Left lung (tissue), 10 donors: ENCODE data around the gene ENPP6. TPM values are rescaled to one million over a fixed set of nuclear protein-coding genes. Genes with fewer than 3 reads are reported as not detected.
A peak's percentile ranks its signal among the peaks of the same experiment; 100 is the strongest.

Source experiments
- ATAC-seq: fragments of 200-7000 bp; cut with Tn5 transposase; one replicate; pipeline ENCODE4 v1.9.1; 2020; ENCODE audit warnings: moderate library complexity
- DNase-seq, 4 donors: peaks; one replicate each; pipeline ENCODE4 v3.0.0-alpha.2; 2013 to 2020
- H3K27ac ChIP-seq, 2 donors: fragments of 200-600 bp; sonication (generic) in 1 of 2; one replicate each; pipeline versions ENCODE4 v1.5.0 to v1.8.0; 2020 to 2021
- H3K27me3 ChIP-seq, 2 donors: fragments of 200-600 bp; sonication (generic) in 1 of 2; one replicate each; pipeline versions ENCODE4 v1.5.0 to v1.8.0; 2020 to 2021
- H3K36me3 ChIP-seq, 2 donors: fragments of 200-600 bp; sonication (generic) in 1 of 2; one replicate each; pipeline versions ENCODE4 v1.5.0 to v1.8.0; 2020 to 2021
- H3K4me1 ChIP-seq, 2 donors: fragments of 200-600 bp; one replicate each; pipeline ENCODE4 v1.8.0; 2021
- H3K4me3 ChIP-seq, 2 donors: fragments of 200-600 bp; sonication (generic) in 1 of 2; one replicate each; pipeline versions ENCODE4 v1.5.0 to v1.8.0; 2020 to 2021; ENCODE audit warnings: mild to moderate bottlenecking in 1 of 2
- H3K9me3 ChIP-seq, 2 donors: fragments of 200-600 bp; sonication (generic) in 1 of 2; one replicate each; pipeline versions ENCODE4 v1.5.0 to v1.8.0; 2020 to 2021
- intact Hi-C, 2 donors: fragments of 100-400 bp; cut with DNase I; formaldehyde crosslinking; loops; one replicate each; pipeline versions ENCODE4 v1.11.2 to v1.14.2; 2022
- polyA plus RNA-seq, 6 donors: library from polyadenylated mRNA; unstranded; fragments of 120-200 nt; gene quantifications; one replicate each; pipeline ENCODE4 v1.2.1, GENCODE V29; 2013; ENCODE audit not compliant: insufficient read length in 6 of 6
- total RNA-seq, 2 donors: library from RNA; stranded (reverse); fragmentation: NEBNext Ultra II Directional; extraction: Animal tissue kit (Norgen Biotek cat#: 25700); gene quantifications; one replicate each; pipeline ENCODE4 v1.2.1, GENCODE V29; 2021
- TF ChIP-seq, protein P1 (sequence below), 2 donors: fragments of 200-600 bp; sonication (generic) in 1 of 2; IDR thresholded peaks; one replicate each; pipeline versions ENCODE4 v1.5.0 to v1.8.0; 2021; ENCODE audit warnings: antibody characterized with exemption in 2 of 2
- donor health status: DM: no; HTN: yes; CAD: no.
- donor health status: DM: no; HTN: no; CAD: no.

ENPP6 gene
- total and polyA plus RNA-seq, 8 donors, result 0.14 to 0.67 (median 0.31) TPM

DNA sequence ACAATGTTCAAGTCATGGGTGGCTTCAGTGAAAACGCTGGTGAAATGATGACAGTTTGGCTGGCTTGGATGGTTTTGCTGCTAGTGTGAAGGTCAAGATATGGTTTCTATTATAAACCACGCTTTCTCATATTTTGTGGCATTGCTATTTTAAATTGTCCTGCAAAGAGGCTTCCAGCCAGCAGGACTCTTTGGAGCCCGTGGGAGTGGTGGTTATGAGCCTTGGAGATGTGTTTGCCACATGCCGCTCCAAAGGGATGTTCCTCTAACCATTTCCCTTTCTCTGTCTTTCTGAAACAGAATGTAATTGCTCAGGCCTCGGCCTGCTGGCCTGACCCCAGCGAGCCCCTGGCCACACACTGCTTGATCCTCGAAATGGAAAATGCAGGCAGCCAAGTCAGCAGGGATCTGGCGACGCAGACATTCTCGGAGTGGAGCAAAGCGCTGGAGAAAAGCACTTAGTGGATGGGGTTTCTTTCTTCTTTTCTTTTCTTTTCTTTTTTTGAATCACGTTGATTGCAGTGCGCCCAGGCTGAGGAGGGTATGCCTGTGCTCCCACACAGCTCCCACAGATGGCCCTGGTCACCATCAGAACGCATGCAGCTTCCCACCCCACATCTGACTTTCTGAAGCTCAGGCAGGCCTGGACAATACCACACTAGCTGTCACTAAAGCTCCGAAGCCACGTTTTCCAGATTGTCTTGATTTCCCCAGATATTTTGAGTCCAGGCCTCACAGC is 114.0 kb downstream of the ENPP6 start:
- Histone ChIP-seq H3K4me3 (no peak overlapping the region), H3K9me3 (no peaks in the 10 kb centered on the region), H3K27ac (peak overlapping the region; percentile 28 to 57), H3K36me3 (no peaks in the 10 kb centered on the region), H3K4me1 (peaks cover 8 to 12% of the 10 kb centered on the region in 2 donors), H3K27me3 (no peaks in the 10 kb centered on the region)
- TF ChIP-seq, protein P1, sequence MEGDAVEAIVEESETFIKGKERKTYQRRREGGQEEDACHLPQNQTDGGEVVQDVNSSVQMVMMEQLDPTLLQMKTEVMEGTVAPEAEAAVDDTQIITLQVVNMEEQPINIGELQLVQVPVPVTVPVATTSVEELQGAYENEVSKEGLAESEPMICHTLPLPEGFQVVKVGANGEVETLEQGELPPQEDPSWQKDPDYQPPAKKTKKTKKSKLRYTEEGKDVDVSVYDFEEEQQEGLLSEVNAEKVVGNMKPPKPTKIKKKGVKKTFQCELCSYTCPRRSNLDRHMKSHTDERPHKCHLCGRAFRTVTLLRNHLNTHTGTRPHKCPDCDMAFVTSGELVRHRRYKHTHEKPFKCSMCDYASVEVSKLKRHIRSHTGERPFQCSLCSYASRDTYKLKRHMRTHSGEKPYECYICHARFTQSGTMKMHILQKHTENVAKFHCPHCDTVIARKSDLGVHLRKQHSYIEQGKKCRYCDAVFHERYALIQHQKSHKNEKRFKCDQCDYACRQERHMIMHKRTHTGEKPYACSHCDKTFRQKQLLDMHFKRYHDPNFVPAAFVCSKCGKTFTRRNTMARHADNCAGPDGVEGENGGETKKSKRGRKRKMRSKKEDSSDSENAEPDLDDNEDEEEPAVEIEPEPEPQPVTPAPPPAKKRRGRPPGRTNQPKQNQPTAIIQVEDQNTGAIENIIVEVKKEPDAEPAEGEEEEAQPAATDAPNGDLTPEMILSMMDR (IDR thresholded peaks at IDR 0.05), result no peak
- intact Hi-C loops, result no loop called here
- no peak for ATAC-seq
- no peak for DNase-seq

DNA sequence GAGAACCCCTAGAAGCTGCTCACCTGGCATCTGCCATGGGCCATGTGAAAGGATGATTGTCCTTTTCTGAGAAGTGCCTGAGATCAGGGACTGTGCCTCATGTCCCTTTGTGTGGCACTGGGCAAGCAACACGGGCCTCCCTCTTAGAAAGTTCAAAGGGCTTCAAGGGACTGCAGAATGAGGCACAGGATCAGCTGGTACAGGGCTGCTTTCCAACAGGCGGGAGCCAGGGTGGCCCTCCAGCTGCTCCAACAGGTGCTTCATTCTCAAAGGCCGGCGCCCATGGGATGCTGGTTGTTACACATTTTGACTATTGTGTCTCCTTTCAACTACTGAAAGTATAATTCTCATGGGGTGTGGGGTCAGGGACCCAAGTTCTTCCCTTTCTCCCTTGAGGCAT is 114.7 kb downstream of the ENPP6 start:
- TF ChIP-seq, protein P1 (IDR thresholded peaks at IDR 0.05), result no peak
- Histone ChIP-seq H3K27ac (no peak overlapping the region), H3K36me3 (no peaks in the 10 kb centered on the region), H3K4me1 (peaks cover 8 to 12% of the 10 kb centered on the region in 2 donors), H3K4me3 (no peak overlapping the region), H3K9me3 (no peaks in the 10 kb centered on the region), H3K27me3 (no peaks in the 10 kb centered on the region)
- ATAC-seq, result no peak
- intact Hi-C loops, result no loop called here
- DNase-seq, result no peak

DNA sequence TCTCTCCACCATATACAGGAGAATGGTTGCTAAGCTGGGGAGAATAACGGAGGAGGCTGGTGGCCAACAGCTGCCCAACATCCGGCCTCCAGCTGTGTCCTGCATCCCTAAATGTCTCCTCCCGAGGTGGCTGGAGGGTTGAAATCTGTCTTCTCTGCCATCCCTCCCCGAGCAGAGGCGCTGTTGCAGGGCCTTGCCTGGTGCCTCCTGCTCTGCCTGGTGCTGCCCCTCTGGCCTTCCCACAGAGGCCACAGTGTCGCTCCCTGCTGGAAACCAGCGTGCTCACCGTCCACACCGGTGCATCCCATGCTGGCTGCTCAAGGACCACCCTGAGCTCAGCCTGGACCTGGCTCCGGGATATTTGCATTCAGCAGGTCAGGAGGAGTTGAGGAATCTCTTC is 115.2 kb downstream of the ENPP6 start:
- peaks cover 8 to 15% of the 10 kb centered on the region in 2 donors for H3K4me1 ChIP-seq
- TF ChIP-seq, protein P1 (IDR thresholded peaks at IDR 0.05), result no peak
- no peak for DNase-seq
- no peaks in the 10 kb centered on the region for H3K36me3 ChIP-seq
- intact Hi-C loops, result no loop called here
- ATAC-seq, result no peak
- H3K27ac ChIP-seq, result no peak overlapping the region
- no peaks in the 10 kb centered on the region for H3K9me3 ChIP-seq
- H3K27me3 ChIP-seq, result no peaks in the 10 kb centered on the region
- no peak overlapping the region for H3K4me3 ChIP-seq

DNA sequence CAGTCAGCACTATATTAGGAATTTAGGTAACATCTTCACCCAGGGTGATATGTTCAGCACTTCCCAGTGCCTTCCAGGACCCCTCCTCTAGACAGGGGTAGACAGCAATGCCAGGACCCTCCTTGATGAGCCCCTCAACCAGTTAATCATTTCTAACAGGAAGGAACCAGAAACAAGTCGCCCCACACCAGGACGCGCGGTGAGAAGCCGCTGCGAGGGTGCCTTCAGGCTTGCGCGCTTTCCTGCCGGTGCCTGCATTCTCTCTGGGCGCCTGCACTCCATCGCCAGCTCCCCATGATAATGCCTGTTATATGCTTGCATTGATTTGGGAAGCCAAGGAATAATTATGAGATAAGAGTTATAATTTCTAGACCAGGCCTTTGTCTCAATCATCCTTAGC is 116.0 kb downstream of the ENPP6 start:
- H3K27ac ChIP-seq, result no peak overlapping the region
- intact Hi-C loops, result no loop called here
- peaks cover 11 to 23% of the 10 kb centered on the region in 2 donors for H3K4me1 ChIP-seq
- no peaks in the 10 kb centered on the region for H3K36me3 ChIP-seq
- TF ChIP-seq, protein P1 (IDR thresholded peaks at IDR 0.05), result no peak
- H3K4me3 ChIP-seq, result no peak overlapping the region
- H3K27me3 ChIP-seq, result no peaks in the 10 kb centered on the region
- no peak for ATAC-seq
- DNase-seq, result no peak
- no peaks in the 10 kb centered on the region for H3K9me3 ChIP-seq

DNA sequence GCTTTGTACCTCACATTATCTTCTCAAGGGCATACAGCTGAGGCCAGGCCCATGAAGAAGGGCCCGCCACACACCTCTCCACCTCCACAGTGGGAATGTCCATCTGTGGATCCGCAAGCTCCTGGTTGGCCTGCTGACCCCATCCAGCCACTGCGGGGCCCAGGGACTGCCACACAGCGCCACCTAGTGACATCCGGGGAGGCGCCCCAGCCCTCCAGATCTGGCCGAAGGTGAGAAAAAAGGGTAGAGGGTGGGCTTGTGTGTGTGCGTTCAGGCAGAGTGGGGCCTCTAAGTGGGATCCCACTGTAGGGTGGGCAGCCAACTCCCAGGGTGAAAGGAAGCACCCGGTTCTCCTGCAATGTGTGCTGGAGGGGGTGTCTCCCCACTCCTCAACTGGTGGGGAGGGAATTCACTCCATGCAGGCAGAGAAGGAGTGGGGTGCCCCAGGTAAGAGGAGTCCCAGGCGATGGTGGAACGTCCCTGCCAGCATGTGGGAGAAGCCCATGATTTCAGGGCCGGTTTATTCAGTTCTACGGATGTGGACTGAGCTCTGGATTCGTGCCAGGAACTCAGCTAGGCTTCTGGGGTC is 117.3 kb downstream of the ENPP6 start:
- Histone ChIP-seq H3K27ac (no peak overlapping the region), H3K9me3 (no peaks in the 10 kb centered on the region), H3K27me3 (no peaks in the 10 kb centered on the region), H3K4me3 (no peak overlapping the region), H3K4me1 (peaks cover 16 to 23% of the 10 kb centered on the region in 2 donors), H3K36me3 (no peaks in the 10 kb centered on the region)
- TF ChIP-seq, protein P1 (IDR thresholded peaks at IDR 0.05), result peak; percentile 81 to 85
- intact Hi-C loops, result no loop called here
- DNase-seq, result peak in 3 of 4 donors; percentile 51 to 92 (median 65)
- ATAC-seq, result peak; percentile 73
